ENCODE measurements around the gene CX3CL1.

DNA sequence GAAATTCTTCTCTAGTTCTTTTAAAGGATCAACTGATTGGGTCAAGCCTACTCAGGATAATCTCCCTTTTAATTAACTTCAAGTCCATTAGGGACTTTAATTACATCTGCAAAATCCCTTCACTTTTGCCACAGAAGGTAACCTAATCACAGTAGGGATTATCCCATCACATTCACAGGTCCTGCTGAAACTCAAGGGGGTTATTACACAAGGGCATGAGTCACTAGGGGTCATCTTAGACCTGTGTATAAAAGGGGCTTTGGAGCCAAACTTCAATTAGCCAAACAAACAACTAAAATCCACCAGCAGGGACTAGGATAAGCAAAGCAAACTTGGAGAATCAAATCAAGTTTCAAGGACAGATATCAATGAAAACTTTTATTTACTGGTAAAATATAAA, 55.5 kb downstream of the CX3CL1 start:
- TF ChIP-seq, protein P1, sequence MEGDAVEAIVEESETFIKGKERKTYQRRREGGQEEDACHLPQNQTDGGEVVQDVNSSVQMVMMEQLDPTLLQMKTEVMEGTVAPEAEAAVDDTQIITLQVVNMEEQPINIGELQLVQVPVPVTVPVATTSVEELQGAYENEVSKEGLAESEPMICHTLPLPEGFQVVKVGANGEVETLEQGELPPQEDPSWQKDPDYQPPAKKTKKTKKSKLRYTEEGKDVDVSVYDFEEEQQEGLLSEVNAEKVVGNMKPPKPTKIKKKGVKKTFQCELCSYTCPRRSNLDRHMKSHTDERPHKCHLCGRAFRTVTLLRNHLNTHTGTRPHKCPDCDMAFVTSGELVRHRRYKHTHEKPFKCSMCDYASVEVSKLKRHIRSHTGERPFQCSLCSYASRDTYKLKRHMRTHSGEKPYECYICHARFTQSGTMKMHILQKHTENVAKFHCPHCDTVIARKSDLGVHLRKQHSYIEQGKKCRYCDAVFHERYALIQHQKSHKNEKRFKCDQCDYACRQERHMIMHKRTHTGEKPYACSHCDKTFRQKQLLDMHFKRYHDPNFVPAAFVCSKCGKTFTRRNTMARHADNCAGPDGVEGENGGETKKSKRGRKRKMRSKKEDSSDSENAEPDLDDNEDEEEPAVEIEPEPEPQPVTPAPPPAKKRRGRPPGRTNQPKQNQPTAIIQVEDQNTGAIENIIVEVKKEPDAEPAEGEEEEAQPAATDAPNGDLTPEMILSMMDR (conservative IDR thresholded peaks at IDR 0.05) = no peak
- no peak for TF ChIP-seq EZH2 (IDR thresholded peaks at IDR 0.05; ENCODE audit: low read depth)

Data from PC-9 (cell line).